Karpas-422 (cell line): ENCODE results near the gene CNKSR1. TPM values are rescaled to one million over a fixed set of nuclear protein-coding genes. Genes with fewer than 3 reads are reported as not detected.
A peak's percentile ranks its signal among the peaks of the same experiment; 100 is the strongest.

ENCODE experiments used
- DNase-seq: peaks from one replicate; pipeline ENCODE4 v3.0.0-alpha.2; 2015
- H2AFZ ChIP-seq: fragments of 200-600 bp; sonication (generic); 2 replicates; pipeline ENCODE4 v1.6.1; 2014; ENCODE audit warnings: antibody characterized with exemption, low read length, mixed read lengths
- H3K27ac ChIP-seq: fragments of 200-600 bp; sonication (generic); 2 replicates; pipeline ENCODE4 v1.5.1; 2014; ENCODE audit warnings: mild to moderate bottlenecking, low read length, moderate library complexity
- H3K27me3 ChIP-seq: fragments of 200-600 bp; sonication (generic); 2 replicates; pipeline ENCODE4 v1.6.1; 2014; ENCODE audit warnings: low read length, mixed read lengths
- H3K36me3 ChIP-seq: fragments of 200-600 bp; sonication (generic); 2 replicates; pipeline ENCODE4 v1.6.1; 2014; ENCODE audit warnings: low read length, mixed read lengths; ENCODE audit not compliant: insufficient read depth
- H3K4me1 ChIP-seq: fragments of 200-600 bp; sonication (generic); 2 replicates; pipeline ENCODE4 v1.6.1; 2014; ENCODE audit warnings: mild to moderate bottlenecking, low read length, mixed read lengths
- H3K4me2 ChIP-seq: fragments of 200-600 bp; sonication (generic); 2 replicates; pipeline ENCODE4 v1.6.1; 2014; ENCODE audit warnings: low read length, low read depth, mild to moderate bottlenecking; ENCODE audit not compliant: poor library complexity, severe bottlenecking
- H3K4me3 ChIP-seq: fragments of 200-600 bp; sonication (generic); 2 replicates; pipeline ENCODE4 v1.5.1; 2014; ENCODE audit warnings: mild to moderate bottlenecking, antibody characterized with exemption, low read length, mixed read lengths
- H3K79me2 ChIP-seq: fragments of 200-600 bp; sonication (generic); 2 replicates; pipeline ENCODE4 v1.6.1; 2014; ENCODE audit warnings: mild to moderate bottlenecking, low read length, mixed read lengths
- H3K9ac ChIP-seq: fragments of 200-600 bp; sonication (generic); 2 replicates; pipeline ENCODE4 v1.6.0; 2014; ENCODE audit warnings: low read length
- H3K9me2 ChIP-seq: fragments of 200-600 bp; sonication (generic), shearing (Covaris generic); replicated peaks from 2 replicates; pipeline ENCODE4 v1.6.0; 2014; ENCODE audit warnings: mild to moderate bottlenecking, low read length, moderate library complexity; ENCODE audit not compliant: insufficient read depth
- H3K9me3 ChIP-seq: fragments of 300-700, 200-600 bp; sonication (generic); 2 replicates; pipeline ENCODE4 v1.6.1; 2014; ENCODE audit warnings: low read length, mixed read lengths
- H4K20me1 ChIP-seq: fragments of 200-600 bp; sonication (generic); 2 replicates; pipeline ENCODE4 v1.6.1; 2014; ENCODE audit warnings: mild to moderate bottlenecking, antibody characterized with exemption, low read length, low read depth; ENCODE audit not compliant: insufficient read depth
- total RNA-seq: library from RNA; depleted of rRNA; stranded (reverse); fragments of >200 nt; shearing (Covaris generic); gene quantifications from 2 replicates; pipeline ENCODE4 v1.2.3, GENCODE V29; 2014; ENCODE audit warnings: low replicate concordance

CNKSR1 gene
- total RNA-seq, 1 experiment from 2014 or later, result 1.5 TPM

GRCh38 chr1:26145041-26145959 lies 32.0 kb upstream of the CNKSR1 start:
- no peaks in the 10 kb centered on the region for H3K79me2 ChIP-seq
- no peak overlapping the region for H3K9ac ChIP-seq
- no peaks in the 10 kb centered on the region for H3K36me3 ChIP-seq
- H3K4me2 ChIP-seq, result no peak overlapping the region
- no peaks in the 10 kb centered on the region for H3K4me1 ChIP-seq
- no peaks in the 10 kb centered on the region for H3K9me3 ChIP-seq
- no peaks in the 10 kb centered on the region for H4K20me1 ChIP-seq
- peak; percentile 86 for DNase-seq
- H3K9me2 ChIP-seq, result no peaks in the 10 kb centered on the region
- H3K27me3 ChIP-seq, result no peaks in the 10 kb centered on the region
- H3K4me3 ChIP-seq, result no peak overlapping the region
- H2AFZ ChIP-seq, result no peak overlapping the region
- no peak overlapping the region for H3K27ac ChIP-seq

GRCh38 chr1:26145960-26146294 lies 31.4 kb upstream of the CNKSR1 start:
- Histone ChIP-seq H3K4me3 (no peak overlapping the region), H2AFZ (no peak overlapping the region), H3K79me2 (no peaks in the 10 kb centered on the region), H3K9me2 (no peaks in the 10 kb centered on the region), H4K20me1 (no peaks in the 10 kb centered on the region), H3K4me1 (no peaks in the 10 kb centered on the region), H3K27ac (no peak overlapping the region), H3K9me3 (no peaks in the 10 kb centered on the region), H3K36me3 (no peaks in the 10 kb centered on the region), H3K27me3 (no peaks in the 10 kb centered on the region), H3K4me2 (no peak overlapping the region), H3K9ac (no peak overlapping the region)
- DNase-seq, result no peak

GRCh38 chr1:26148887-26149286 lies 28.4 kb upstream of the CNKSR1 start:
- Histone ChIP-seq H3K27ac (no peak overlapping the region), H3K4me3 (no peak overlapping the region), H3K4me2 (no peak overlapping the region), H3K9me3 (no peaks in the 10 kb centered on the region), H3K79me2 (no peaks in the 10 kb centered on the region), H3K27me3 (no peaks in the 10 kb centered on the region), H4K20me1 (no peaks in the 10 kb centered on the region), H2AFZ (no peak overlapping the region), H3K36me3 (no peaks in the 10 kb centered on the region), H3K9ac (no peak overlapping the region), H3K9me2 (no peaks in the 10 kb centered on the region), H3K4me1 (no peaks in the 10 kb centered on the region)
- no peak for DNase-seq

DNA sequence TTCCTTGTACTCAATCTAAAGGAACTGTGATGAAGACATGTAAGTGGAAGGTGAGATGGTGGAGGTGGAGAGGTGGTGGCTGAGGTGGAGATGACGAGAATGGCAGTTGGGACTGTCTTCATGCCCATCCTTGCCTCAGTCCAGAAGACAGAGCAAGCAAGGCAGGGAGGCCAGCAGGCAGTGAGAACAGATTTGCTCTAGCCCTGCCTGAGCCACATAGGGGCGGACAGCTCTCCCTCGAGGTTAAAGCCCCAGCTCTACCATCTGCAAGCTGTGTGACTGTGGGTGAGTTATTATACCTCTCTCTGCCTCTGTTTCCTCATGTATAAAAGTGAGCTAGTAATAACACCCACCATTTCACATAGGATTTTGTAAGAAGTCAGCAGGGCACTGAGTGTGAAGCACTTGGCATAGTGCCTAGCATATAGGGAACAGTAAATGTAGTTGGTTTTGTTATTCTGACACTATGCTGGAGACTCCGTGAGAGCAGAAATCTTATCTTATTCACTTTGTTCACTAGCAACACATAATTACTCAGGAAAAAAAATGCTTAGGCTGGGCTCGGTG lies 23.2 kb upstream of the CNKSR1 start:
- Histone ChIP-seq H4K20me1 (no peaks in the 10 kb centered on the region), H3K27me3 (no peaks in the 10 kb centered on the region), H3K36me3 (no peaks in the 10 kb centered on the region), H3K4me1 (no peaks in the 10 kb centered on the region), H3K9ac (no peak overlapping the region), H3K4me3 (no peak overlapping the region), H3K9me2 (no peaks in the 10 kb centered on the region), H3K4me2 (no peak overlapping the region), H3K79me2 (no peaks in the 10 kb centered on the region), H3K9me3 (no peaks in the 10 kb centered on the region), H2AFZ (no peak overlapping the region), H3K27ac (no peak overlapping the region)
- no peak for DNase-seq

DNA sequence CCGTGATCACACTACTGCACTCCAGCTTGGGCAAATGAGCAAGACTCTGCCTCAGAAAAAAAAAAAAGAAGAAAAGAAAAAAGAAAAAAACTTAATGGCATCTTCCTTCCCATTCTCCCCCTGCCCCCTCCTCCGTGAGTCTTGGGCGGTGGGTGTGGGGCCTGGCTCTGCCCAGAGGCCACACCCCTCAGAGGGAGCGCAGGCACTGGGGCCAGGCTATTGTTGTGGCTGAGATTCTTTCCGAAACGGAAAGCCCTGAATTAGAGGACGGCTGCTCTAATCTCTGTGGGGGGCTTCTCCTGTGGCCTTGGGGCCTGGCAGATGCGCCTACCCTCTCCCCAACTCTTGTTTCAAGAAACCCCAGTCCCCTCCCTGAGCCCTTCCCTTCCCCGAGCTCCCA lies 22.5 kb upstream of the CNKSR1 start:
- Histone ChIP-seq H3K9ac (no peak overlapping the region), H2AFZ (no peak overlapping the region), H3K9me2 (no peaks in the 10 kb centered on the region), H3K27ac (no peak overlapping the region), H3K79me2 (no peaks in the 10 kb centered on the region), H4K20me1 (no peaks in the 10 kb centered on the region), H3K4me2 (no peak overlapping the region), H3K4me3 (no peak overlapping the region), H3K9me3 (no peaks in the 10 kb centered on the region), H3K4me1 (no peaks in the 10 kb centered on the region), H3K27me3 (no peaks in the 10 kb centered on the region), H3K36me3 (no peaks in the 10 kb centered on the region)
- DNase-seq, result no peak

- DNase-seq, result no peak
- no peaks in the 10 kb centered on the region for H3K27me3 ChIP-seq
- no peak overlapping the region for H3K4me3 ChIP-seq
- no peak overlapping the region for H3K4me2 ChIP-seq
- no peaks in the 10 kb centered on the region for H3K9me2 ChIP-seq
- H2AFZ ChIP-seq, result no peak overlapping the region
- H3K9ac ChIP-seq, result no peak overlapping the region
- H3K4me1 ChIP-seq, result no peaks in the 10 kb centered on the region
- no peaks in the 10 kb centered on the region for H3K79me2 ChIP-seq
- H3K9me3 ChIP-seq, result no peaks in the 10 kb centered on the region
- no peaks in the 10 kb centered on the region for H4K20me1 ChIP-seq
- no peaks in the 10 kb centered on the region for H3K36me3 ChIP-seq
- no peak overlapping the region for H3K27ac ChIP-seq
Observed at GRCh38 chr1:26155370-26156284, 21.7 kb upstream of the CNKSR1 start.

DNA sequence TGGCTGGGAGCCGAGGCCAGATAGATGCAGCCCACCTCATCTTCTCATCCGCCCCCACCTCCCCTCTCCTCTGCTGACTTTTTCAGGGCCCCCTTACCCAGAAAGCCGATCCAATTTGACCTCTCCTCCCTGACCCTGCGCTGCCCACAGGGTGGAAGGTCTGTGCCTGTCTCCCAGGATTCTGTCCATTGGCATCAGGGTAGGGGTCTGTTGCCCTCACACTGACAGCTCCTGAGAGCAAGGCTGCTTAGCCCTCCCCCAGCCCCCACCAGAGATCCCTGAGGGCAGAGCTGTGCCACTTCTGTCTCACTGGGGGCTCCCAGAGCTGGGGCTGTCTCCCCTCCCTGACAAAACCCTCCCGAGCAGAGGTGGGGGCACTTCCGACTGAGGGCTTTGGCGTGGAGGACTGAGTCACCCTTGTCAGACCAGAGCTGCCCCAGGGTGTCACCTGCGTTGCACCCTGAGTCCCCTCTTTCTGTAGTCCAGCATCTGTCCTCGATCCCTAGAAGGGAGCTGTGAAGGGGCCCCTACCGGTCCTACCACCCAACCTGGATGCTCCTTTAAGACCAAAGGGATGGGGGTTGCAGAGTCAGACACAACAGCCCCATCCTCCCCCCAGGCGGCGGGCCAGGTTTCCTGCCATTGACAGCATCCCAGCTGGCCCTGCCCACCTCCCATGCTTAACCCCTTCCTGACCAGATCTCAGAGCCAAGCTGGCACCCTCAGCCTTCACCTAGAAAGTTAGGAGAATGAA lies 20.8 kb upstream of the CNKSR1 start:
- Histone ChIP-seq H3K9ac (no peak overlapping the region), H3K4me2 (no peak overlapping the region)

More for the DNA sequence above, 20.8 kb upstream of the CNKSR1 start:
- Histone ChIP-seq H3K9me3 (no peaks in the 10 kb centered on the region), H3K27ac (no peak overlapping the region), H3K4me3 (no peak overlapping the region), H3K9me2 (no peaks in the 10 kb centered on the region), H3K4me1 (no peaks in the 10 kb centered on the region), H3K79me2 (no peaks in the 10 kb centered on the region), H2AFZ (no peak overlapping the region), H3K36me3 (no peaks in the 10 kb centered on the region), H4K20me1 (no peaks in the 10 kb centered on the region), H3K27me3 (no peaks in the 10 kb centered on the region)
- peak; percentile 48 for DNase-seq
